Activated T-cell treated with anti-CD3 and anti-CD28 coated beads, Interleukin-2, amount 50 U/mL, for 4 hours (primary cell): ENCODE data around the gene CHAD. TPM values are rescaled to one million over a fixed set of nuclear protein-coding genes. Genes with fewer than 3 reads are reported as not detected.

Experiments
- ATAC-seq, 2 donors: fragments of 200-7000 bp; cut with Tn5 transposase; one replicate each; pipeline ENCODE4 v1.10.0; 2021
- DNase-seq: peaks from one replicate; pipeline ENCODE4 v3.0.0-alpha.2; 2020
- H3K27me3 Mint-ChIP-seq: one replicate; pipeline ENCODE4 v1.8.0; 2021; ENCODE audit warnings: low read depth, mixed read lengths
- H3K36me3 Mint-ChIP-seq: one replicate; pipeline ENCODE4 v1.8.0; 2022; ENCODE audit warnings: mixed read lengths; ENCODE audit not compliant: insufficient read depth
- H3K4me1 Mint-ChIP-seq: one replicate; pipeline ENCODE4 v1.8.0; 2021; ENCODE audit warnings: low read depth, mixed read lengths
- H3K4me3 Mint-ChIP-seq: one replicate; pipeline ENCODE4 v1.8.0; 2021; ENCODE audit warnings: mild to moderate bottlenecking, moderate library complexity, mixed read lengths
- H3K9me3 Mint-ChIP-seq: one replicate; pipeline ENCODE4 v1.8.0; 2021; ENCODE audit warnings: mixed read lengths
- total RNA-seq, 3 donors: library from RNA; stranded (reverse); gene quantifications; one replicate each; pipeline ENCODE4 v1.2.1, GENCODE V29; 2021

Gene CHAD
- total RNA-seq, 3 donors from 2014 or later, result not detected

GRCh38 chr17:50460831-50461526 is 7.7 kb downstream of the CHAD start:
- DNase-seq, result no peak
- no peaks in the 10 kb centered on the region for H3K4me1 Mint-ChIP-seq
- no peak overlapping the region for H3K4me3 Mint-ChIP-seq
- H3K27me3 Mint-ChIP-seq, result no peaks in the 10 kb centered on the region
- no peak for ATAC-seq
- H3K9me3 Mint-ChIP-seq, result no peaks in the 10 kb centered on the region
- H3K36me3 Mint-ChIP-seq, result no peaks in the 10 kb centered on the region

- Mint-ChIP-seq H3K4me3 (no peak overlapping the region), H3K36me3 (no peaks in the 10 kb centered on the region), H3K9me3 (no peaks in the 10 kb centered on the region), H3K4me1 (no peaks in the 10 kb centered on the region), H3K27me3 (no peaks in the 10 kb centered on the region)
- DNase-seq (no peak), ATAC-seq (no peak)
Observed at GRCh38 chr17:50459756-50460155, 8.9 kb downstream of the CHAD start.

DNA sequence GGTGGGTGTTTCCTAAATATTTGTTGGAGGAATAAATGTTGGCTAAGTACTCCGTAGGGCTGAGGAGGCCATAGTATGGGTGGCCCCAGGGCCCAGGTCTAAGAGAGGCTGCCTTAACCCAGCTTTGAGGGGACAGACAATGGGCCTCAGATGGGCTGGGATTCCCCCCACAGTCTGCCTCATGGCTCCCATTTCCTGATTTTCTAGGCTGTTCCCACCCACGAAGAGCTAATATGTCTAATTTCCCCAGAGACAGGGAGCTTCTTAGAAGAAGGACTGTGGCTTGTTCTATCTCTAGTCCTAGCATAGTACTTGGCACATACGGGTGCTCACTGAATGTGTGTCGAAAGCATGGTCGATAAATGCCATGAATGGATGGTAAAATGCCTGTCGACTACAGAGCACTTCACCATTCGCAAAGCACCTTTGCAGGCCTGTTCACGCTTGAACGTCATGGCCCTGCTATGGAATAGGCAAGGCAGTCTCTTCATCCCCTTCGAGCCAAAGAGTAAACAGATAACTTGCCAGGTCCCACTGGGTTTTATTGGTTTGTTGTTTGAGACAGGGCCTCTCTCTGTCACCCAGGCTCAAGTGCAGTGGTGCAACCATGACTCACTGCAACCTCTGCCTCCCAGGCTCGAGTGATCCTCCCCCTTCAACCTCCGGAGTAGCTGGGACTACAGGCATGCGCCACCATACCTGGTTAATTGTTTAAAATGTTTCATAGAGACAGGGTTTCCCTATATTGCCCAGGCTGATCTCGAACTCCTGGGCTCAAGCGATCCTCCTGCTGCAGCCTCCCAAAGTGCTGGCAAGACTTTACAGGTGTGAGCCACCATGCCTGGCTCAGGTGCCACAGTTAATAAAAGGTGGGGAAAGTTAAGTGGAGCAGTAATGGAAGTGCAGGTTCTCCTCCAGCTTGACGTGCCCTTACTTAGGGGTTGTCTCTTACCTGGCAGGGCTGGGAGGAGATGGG is 9.7 kb downstream of the CHAD start:
- H3K4me3 Mint-ChIP-seq, result no peak overlapping the region
- H3K27me3 Mint-ChIP-seq, result no peaks in the 10 kb centered on the region

DNA sequence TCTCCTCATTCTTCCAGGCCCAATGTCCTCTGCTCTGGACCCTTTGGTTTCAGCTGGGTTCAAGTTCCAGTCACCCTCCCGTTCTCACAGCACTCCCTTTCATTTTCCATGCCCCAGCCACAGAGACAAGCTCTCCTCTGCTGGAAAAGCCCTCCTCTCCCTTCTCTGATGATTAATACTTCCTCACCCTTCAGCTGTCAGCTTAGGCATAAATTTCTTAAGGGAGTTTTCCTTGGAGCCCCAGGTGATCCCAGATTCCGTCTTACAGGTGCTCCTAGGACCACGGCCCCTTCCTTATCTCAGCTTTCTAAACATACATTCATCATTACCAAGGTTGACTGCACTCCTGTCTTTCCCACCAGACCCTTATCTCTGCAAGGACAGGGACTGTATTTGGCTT is 10.4 kb downstream of the CHAD start:
- DNase-seq (no peak), ATAC-seq (no peak)
- H3K4me1 Mint-ChIP-seq, result no peaks in the 10 kb centered on the region
- H3K4me3 Mint-ChIP-seq, result no peak overlapping the region
- no peaks in the 10 kb centered on the region for H3K9me3 Mint-ChIP-seq
- H3K27me3 Mint-ChIP-seq, result no peaks in the 10 kb centered on the region
- H3K36me3 Mint-ChIP-seq, result peaks cover 3% of the 10 kb centered on the region

More for the DNA sequence above, 9.7 kb downstream of the CHAD start:
- Mint-ChIP-seq H3K36me3 (no peaks in the 10 kb centered on the region), H3K9me3 (no peaks in the 10 kb centered on the region), H3K4me1 (no peaks in the 10 kb centered on the region)
- DNase-seq, result no peak
- ATAC-seq, result no peak

DNA sequence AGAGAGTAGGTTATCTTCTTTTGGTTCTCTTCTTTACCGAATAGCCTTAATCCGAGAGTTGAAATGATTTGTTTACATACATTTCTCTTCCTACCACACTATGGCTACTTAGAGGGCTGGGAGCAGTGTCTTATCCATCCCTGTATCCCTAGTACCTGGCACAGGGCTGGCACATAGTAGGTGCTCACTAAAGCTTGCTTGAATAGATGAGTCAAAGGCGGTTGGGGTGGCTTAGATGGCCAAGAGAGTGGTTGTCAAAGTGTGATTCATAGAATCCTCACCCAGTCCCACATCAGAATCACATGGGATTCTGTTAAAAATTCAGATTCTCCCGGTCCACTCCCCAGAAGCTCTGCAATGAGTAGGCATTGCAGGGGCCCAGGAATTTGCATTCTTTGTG is 11.1 kb downstream of the CHAD start:
- no peak for DNase-seq
- H3K9me3 Mint-ChIP-seq, result no peaks in the 10 kb centered on the region
- H3K4me3 Mint-ChIP-seq, result no peak overlapping the region
- H3K27me3 Mint-ChIP-seq, result no peaks in the 10 kb centered on the region
- H3K4me1 Mint-ChIP-seq, result no peaks in the 10 kb centered on the region
- peaks cover 3% of the 10 kb centered on the region for H3K36me3 Mint-ChIP-seq
- no peak for ATAC-seq

DNA sequence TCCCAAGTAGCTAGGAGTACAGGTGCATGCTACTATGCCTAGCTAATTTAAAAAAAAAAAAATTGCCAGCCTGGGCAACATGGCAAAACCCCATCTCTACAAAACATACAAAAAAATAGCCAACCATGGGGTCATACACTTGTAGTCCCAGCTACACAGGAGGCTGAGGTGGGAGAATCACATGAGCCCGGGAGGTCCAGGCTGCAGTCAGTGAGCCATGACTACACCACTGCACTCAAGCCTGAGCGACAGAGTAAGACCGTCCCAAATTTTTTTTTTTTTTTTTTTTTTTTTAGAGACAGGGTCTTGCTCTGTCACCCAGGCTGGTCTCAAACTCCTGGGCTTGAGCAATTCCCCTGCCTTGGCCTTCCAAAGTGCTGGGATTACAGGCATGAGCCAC is 14.8 kb downstream of the CHAD start:
- Mint-ChIP-seq H3K36me3 (peaks cover 3% of the 10 kb centered on the region), H3K4me3 (no peak overlapping the region), H3K9me3 (no peaks in the 10 kb centered on the region), H3K27me3 (no peaks in the 10 kb centered on the region), H3K4me1 (no peaks in the 10 kb centered on the region)
- no peak for ATAC-seq
- no peak for DNase-seq

GRCh38 chr17:50452630-50453300 is 15.9 kb downstream of the CHAD start:
- Mint-ChIP-seq H3K9me3 (no peaks in the 10 kb centered on the region), H3K4me1 (no peaks in the 10 kb centered on the region), H3K4me3 (no peak overlapping the region), H3K27me3 (no peaks in the 10 kb centered on the region), H3K36me3 (peaks cover 5% of the 10 kb centered on the region)
- ATAC-seq, result no peak
- no peak for DNase-seq

DNA sequence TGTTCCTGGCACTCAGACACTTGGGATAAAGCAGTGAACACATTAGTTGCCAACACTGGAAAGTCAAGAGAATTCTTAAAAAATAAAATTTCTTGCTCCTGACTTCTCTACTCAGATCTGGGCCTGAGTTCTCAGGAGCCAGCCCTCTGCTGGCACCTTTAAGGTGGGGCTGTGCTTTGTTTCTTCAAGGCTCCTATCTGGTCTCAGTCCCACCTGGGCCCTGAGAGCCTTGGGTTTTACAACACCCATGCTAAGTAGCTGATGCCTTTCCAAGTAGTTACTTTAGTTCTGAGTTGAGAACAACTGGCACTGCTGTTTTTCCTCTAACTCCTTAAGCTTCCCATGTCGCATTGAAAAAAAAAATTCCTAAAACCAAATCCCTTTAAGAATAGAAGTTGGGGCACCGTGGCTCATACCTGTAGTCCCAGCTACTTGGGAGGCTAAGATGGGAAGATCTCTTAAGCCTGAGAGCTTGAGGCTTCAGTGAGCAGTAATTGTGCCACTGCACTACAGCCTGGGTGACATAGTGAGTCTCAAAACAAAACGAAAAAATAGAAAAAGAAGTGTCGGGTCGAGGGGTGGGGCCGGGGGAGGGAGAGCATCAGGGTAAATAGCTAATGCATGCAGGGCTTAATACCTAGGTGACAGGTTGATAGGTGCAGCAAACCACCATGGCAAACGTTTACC is 16.6 kb downstream of the CHAD start:
- ATAC-seq, result no peak
- peaks cover 5% of the 10 kb centered on the region for H3K36me3 Mint-ChIP-seq
- DNase-seq, result no peak
- H3K4me1 Mint-ChIP-seq, result no peaks in the 10 kb centered on the region
- H3K4me3 Mint-ChIP-seq, result no peak overlapping the region
- no peaks in the 10 kb centered on the region for H3K9me3 Mint-ChIP-seq
- H3K27me3 Mint-ChIP-seq, result no peaks in the 10 kb centered on the region

DNA sequence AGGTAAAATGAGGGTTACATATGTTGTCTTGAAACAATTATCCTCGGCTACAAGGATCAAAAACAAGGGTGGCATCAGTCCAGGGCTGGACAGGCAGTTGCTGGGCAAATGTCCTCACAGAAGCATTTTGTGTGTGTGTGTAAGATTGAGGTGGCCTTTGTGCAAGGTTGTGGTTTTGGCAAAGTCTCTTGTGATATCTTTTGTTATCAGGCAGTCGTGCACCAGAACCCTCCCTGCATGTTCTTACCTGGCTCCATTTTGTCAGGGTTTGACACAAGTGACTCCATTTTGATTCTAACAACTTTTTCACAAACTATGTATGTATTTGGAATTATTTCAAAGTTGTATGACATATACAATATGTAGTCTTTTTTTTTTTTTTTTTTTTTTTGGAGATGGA is 20.0 kb downstream of the CHAD start:
- Mint-ChIP-seq H3K4me1 (no peaks in the 10 kb centered on the region), H3K9me3 (no peaks in the 10 kb centered on the region), H3K4me3 (no peak overlapping the region), H3K36me3 (peaks cover 5% of the 10 kb centered on the region), H3K27me3 (no peaks in the 10 kb centered on the region)
- ATAC-seq, result no peak
- no peak for DNase-seq

- H3K4me3 Mint-ChIP-seq, result no peak overlapping the region
- peaks cover 2% of the 10 kb centered on the region for H3K36me3 Mint-ChIP-seq
- no peaks in the 10 kb centered on the region for H3K4me1 Mint-ChIP-seq
- H3K27me3 Mint-ChIP-seq, result no peaks in the 10 kb centered on the region
- ATAC-seq, result no peak
- H3K9me3 Mint-ChIP-seq, result no peaks in the 10 kb centered on the region
- no peak for DNase-seq
Observed at GRCh38 chr17:50447870-50448595, 20.6 kb downstream of the CHAD start.

DNA sequence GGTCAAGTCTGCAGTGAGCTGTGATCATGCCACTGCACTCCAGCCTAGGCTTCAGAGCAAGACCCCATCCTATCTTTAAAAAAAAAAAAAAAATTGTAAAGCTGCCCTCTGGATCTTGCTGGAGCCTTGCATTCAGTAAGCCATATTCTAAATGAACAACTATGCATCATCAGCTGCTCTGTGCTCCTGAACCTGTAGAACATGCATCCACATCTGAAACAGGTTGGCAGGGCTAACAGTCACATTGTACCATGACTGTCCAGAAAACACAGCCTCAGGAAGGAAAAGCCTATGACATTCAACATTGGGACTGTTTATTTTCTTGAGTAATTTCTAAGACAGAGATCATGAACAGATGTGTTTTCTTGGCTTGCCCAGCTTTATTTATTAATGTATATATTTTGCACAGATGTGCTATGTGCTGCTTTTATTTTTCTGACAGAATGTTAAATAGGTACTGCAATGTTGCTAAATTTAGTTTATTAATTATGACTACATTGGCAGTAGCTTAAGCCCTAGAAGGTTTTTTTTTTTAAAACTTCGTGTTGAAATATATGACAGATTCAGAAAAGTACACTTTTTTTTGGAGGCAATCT is 22.9 kb downstream of the CHAD start:
- Mint-ChIP-seq H3K4me3 (no peak overlapping the region), H3K4me1 (no peaks in the 10 kb centered on the region), H3K9me3 (no peaks in the 10 kb centered on the region), H3K27me3 (no peaks in the 10 kb centered on the region), H3K36me3 (peaks cover 2% of the 10 kb centered on the region)
- no peak for ATAC-seq
- no peak for DNase-seq

GRCh38 chr17:50444841-50445715 is 23.6 kb downstream of the CHAD start:
- ATAC-seq, result no peak
- DNase-seq, result no peak
- Mint-ChIP-seq H3K4me1 (no peaks in the 10 kb centered on the region), H3K27me3 (no peaks in the 10 kb centered on the region), H3K9me3 (no peaks in the 10 kb centered on the region), H3K4me3 (no peak overlapping the region), H3K36me3 (peaks cover 2% of the 10 kb centered on the region)
